ENCODE data around the gene ATP8B4.

Gene ATP8B4

DNA sequence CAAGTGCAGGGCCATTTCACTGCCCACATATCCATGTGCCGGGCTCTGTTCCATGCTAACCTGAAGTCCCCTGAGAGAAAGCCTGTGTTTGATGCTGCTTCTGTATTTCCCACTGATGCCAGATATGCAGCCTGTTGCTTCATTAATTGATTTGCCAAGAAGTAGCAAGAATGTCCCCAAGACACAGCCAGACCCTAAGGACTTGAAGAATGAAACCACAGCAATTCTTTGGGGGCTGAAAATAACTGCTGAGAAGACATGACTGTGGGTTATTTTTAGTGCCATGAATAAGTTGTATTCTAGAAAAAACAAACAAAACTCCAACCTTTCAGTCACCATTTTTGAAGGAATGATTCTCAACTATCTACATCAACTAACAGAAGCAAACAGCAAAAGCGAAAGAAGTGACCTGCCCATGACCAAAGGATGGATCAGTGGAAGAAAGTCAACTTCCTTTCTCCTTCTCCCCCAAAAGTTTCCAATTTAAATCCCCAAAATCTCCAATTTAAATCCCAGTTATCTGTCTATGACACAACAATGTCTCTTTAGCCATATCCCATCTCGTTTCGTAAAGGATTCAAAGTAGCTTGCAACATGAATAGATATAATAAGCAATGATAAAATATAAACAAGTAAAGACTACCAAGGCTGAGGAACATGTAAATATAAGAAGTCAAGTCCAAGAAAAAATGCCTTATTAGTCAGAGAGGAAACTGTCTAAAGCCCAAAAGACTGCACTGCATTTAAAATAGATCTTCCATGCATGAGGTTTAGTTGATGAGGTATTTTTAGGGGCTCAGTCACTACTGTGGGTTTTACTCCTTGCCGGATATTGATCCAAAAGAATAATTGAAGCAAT, 271.4 kb downstream of the ATP8B4 start:
- no peak for DNase-seq

DNA sequence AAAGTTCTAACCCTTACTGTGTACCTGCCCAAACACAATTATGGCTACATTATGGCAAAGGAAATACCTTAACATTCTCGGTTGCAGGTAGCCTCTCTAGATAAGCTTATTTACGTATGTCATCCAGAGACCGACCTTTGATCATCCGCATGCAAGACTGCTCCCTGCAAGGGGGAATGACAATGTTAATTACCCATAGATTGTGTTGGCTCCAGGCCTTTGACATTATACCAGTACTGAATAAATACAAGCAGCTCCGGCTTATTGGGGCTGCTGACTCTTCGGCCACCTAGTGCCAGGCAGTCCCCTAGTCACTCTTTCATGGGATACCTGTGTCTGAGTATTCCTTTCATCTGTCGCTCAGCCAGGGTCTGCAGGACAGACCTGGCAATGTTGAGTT, 274.6 kb downstream of the ATP8B4 start:
- no peak for DNase-seq

DNA sequence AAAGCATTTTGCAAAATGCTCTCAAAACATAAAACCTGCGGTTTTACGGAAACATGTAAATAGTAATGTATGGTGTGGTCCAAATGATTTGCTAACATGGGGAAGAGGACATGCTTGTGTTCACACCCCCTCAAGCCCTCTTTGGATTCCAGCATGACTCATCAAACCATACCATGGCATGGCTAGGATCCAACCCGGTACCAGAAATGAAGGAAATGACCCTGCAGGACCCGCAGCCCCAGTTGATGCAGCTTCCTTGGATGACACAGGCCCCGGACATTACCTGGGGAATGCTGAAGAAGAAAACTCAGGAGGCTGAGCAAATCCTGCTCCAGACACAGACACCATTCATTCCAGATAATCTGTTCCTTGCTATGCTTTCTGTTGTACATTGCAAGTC, 275.3 kb downstream of the ATP8B4 start:
- no peak for DNase-seq

DNA sequence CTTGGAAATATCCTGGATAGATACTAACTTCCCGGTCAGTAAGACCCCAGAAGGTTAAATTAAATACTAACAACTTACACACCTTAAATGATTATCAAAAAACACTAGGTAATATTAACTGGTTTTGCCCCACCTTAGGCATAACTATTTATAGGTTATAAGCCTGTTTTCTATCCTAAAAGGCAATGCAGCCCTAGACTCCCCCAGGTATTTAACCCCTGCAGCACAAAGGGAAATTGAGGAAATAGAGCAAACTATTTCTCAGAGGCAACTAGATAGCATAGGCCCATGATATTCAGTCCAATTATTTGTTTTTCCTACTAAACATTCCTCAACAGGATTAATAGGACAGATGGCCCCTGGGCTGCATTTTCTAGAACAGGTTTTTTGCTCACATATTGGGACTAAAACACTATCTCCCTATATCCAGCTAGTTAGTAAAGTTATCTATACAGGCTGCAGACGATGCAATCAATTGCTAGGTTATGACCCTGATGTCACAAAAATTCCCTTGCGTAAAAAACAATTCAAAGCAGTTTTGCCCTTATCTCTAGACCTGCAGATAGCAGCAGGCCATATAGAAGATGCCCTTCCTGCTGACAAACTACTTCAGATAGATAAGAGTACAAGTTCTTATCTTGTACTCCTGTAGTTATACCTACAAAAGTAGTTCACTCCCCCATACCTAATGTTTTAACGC, 276.9 kb downstream of the ATP8B4 start:
- DNase-seq, result no peak

DNA sequence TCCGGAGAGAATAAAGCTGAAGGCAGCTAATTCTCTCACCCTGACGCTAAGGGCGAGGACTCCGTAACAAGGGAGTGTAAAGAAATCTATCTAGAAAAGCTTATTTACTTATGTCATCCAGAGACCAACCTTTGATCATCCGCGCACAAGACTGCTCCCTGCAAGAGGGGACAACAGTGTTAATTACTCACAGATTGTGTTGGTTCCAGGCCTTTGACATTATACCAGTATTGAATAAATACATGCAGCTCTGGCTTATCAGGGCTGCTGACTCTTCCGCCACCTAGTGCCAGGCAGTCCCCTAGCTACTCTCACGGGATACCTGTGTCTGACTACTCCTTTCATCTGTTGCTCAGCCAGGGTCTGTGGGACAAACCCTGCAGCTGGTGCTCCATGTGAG, 286.5 kb downstream of the ATP8B4 start:
- no peak for DNase-seq

DNA sequence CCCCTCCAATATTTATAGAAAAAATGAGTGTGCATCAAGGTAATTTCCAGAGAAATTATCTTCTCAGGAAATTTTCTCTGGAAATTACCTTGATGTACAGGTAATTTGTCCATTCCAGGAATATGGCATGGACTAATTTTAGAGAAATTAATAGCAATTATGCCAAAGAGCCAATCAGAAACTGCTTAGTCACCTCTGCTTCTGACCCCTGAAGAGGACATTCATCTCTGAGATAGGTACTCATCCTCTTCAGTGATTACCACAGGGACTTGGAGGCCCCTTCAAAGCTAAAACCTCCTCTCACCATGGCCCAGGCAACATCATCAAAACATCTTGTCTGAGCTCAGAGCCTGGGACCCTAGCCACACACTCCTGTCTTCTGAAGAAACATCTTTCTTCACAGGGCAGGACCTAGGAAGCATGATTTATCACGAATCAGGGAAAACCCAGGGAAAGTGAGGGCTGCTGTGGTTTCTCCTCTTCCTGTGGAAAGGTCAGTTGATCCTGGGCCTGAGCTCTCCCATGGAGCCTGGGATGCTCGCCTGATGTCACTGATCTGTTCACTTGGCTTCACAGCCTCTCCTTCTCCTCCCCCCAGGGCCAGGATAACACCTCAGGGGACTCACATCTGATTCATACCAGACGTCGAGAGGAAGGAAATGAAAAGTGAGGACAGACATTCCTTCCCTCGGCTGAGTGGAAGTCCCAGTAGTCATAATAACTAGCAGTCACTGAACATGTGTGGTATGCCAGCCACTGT, 287.6 kb downstream of the ATP8B4 start:
- no peak for DNase-seq

DNA sequence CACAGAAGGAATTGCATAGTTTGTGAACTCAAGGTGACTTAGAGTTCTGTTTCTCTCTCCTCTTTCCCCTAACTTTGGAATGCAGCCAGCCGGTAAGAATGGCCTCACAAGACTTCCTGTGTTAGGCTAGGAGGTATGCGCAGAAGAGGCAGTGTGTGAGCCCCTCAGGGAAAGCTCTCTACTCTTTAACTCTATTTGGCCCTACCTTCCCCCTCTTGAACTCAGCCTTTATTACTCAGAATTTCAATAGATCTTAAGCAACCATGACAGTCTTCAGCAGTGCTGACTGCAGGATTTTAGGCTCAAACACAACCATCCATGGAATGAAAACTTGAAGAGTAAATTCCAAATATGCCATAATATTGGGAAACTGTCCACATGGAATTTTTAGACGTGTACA, 288.6 kb downstream of the ATP8B4 start:
- DNase-seq, result no peak

DNA sequence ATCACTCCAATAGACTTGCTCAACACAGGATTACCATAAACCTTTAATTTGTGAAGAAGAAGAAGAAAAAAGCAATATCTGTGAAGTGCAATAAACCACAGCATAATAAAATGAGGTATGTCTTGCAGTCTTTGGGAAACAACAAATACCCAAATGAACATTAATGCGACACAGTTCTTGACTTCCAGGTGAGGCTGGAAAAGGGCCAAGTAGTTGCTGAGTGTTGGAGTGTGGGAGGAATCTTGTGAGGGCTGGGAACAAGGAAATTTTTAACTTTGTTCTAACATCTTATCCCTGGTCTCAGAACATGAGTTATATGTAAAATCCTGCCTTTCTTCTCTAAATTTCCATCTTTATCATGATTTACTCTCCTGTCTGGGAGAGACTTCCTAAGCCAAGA, 291.7 kb downstream of the ATP8B4 start:
- no peak for DNase-seq

DNA sequence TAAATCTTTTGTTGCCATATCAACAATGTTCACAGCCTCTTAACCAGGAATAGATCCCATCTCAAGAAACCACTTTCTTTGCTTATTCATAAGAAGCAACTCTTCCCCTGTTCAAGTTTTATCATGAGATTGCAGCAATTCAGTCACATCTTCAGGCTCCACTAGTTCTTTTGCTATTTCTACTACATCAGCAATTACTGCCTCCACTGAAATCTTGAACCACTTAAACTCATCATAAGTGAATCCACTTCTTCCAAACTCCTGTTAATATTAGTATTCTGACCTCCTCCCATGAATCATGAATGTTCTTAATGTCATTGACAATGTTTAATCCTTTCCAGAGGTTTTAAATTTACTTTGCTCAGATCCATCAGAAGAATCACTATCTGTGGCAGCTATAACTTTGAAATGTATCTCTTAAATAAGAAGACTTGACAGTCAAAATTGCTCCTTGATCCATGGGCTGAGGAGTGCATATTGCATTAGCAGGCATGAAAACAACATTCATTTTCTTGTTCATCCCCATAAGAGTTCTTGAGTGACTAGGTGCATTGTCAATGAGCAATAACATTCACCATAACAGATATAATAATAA, 292.3 kb downstream of the ATP8B4 start:
- DNase-seq, result no peak

DNA sequence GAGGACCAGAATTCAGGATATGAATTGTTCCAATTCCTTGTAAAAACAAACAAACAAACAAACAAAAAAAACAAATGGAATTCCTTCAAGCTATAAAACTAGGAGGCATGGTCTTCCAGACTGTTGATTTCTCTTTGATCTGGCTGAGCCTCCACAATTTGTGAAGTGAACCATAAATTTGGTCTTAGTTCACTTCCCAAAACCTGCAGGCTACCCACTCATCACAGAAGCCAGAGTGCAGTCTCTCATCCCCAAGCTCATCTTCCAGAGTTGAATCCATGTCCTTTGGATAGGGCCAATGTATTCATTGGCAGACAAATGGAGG, 294.3 kb downstream of the ATP8B4 start:
- no peak for DNase-seq

DNA sequence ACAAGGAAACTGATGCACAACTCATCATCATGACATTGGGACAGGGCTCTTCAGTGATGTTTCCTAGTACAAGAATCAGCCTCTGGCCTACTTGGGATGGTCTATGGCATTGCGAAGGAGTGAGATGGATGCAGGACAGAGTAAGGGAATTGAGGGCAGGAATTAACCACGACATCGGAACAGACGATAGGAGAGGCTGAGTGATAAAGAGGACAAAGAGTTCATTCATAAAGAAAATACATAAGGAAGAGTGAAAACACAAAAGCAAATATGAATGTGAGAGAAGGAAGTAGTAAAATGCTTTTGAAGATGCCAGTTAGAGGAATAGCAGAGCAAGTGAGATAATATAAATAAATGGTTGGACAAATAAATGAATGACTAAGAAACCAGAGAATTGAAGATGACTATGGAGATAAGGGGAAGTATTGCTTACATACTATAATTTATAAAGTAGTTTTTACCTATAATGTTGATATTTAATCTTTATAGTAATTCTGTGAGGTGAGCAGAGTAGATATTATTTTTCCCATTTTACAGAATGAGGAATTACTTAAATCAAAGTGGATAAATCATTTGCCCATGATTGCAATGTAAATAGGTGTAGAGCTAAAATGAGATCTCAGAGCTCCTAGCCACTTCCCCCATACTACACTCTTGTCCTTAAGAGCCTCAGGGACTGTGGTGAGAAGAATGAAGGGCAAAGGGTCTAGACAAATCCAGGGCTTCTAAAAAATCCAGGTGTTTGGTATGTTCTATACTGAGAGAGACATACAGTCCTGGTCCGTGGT, 294.9 kb downstream of the ATP8B4 start:
- no peak for DNase-seq

DNA sequence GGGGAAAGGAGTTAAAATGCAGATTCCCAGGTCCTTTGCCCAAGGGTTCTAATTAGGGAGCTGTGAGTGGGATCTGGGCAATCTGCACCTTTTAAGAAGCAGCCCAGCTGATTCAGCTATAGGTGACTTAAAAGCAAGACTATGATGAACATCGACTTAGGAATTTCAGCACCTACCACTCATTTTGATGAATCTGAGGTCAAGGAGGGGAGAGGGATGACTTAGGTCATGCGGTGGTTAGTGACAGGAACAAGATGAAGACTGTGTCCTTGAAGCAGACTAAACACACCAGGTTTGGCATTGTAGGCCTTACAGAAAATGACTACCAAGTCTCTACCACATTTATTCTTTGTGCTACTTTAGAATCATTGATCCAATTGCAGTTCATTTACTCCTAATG, 301.9 kb downstream of the ATP8B4 start:
- no peak for DNase-seq

DNA sequence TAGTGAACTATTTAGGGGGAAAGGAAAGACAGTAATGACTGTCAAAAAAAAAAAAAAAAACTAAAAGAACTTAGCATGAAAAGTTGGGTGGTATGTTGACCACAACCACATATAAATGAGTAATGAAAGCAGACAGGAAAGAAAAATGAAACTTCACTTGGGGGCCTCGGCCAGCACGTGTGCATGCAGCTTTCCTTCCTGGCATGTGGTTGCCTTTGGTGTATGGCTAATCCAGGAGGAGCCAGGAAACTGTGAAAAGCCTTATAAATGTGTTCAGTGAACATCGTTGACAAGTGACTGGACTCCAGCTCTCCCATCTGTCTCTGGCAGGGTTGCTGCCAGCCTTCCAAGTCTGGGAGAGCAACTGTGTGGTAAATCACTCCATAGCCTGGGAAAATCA, 303.1 kb downstream of the ATP8B4 start:
- no peak for DNase-seq

DNA sequence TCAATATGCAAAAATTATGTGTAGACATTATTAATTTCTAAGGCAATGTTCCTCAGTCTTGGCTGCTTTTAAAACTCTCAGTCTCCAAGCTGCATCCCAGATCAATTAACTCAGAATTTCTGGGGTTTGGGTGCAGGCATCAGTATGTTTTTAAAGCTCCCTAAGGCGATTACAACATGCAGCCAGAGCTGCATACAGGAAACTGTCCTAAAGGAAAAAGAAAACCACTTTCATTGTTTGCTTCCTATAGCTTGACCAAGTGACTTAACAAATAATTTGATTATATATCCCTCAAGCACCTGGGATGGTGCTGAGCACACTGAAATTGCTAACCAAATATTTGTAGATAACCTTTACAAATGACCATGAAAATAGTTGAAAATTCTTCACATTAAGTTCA, 303.5 kb downstream of the ATP8B4 start:
- no peak for DNase-seq

DNA sequence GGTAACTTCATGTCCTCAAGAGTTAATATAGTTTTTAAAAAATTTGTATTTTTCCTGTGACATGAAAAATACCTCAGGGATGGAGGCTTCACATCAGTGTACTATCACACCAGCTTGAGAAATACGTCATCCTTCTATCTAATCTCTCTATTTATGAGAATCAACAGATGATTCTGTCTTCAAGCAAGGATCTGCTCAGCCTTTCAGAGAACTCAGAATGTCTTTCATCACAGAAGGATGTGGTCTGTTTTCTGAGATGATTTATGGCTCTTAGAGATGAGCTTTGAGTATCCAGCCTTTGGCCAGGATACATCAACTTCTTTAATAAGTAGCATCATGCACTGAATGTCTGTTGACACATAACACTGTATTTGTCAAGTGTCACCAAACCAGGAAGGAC, 304.3 kb downstream of the ATP8B4 start:
- no peak for DNase-seq

DNA sequence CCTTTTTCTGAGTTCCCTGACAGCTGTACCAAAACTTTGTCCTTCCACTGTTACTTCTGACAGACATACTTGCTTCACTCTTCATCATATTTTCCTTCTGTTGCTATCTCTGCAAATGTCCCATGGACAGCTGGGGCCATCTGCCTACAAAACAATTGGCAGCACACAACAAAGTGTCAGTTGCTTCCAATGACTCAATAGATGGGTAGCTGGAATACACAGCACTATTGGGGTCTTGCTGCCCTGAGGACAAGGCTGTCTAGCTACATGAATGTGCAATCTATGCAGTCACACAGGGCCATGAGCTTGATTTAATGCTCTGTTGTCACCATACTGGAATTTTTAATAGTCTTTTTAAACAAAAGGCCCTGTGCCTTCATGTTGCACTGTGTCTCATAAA, 305.4 kb downstream of the ATP8B4 start:
- DNase-seq, result no peak

DNA sequence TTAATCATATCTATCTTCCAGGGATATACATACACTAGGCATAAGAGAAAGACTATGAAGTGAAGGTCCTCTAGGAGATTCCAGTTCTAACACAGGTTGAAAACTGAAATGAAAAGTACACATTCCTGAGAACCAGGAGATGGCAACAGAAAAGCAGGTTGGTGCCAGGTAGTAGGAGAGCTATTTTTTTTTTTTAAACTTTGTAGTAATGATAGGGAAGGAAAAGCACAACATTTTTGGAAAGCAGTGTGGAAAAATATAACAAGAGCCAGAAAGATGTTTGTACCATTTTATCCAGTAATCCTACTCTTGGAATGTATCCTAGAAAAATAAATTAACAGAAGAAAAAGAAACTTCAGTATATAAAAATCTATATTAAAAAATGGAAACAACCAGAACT, 308.3 kb downstream of the ATP8B4 start:
- DNase-seq, result no peak

DNA sequence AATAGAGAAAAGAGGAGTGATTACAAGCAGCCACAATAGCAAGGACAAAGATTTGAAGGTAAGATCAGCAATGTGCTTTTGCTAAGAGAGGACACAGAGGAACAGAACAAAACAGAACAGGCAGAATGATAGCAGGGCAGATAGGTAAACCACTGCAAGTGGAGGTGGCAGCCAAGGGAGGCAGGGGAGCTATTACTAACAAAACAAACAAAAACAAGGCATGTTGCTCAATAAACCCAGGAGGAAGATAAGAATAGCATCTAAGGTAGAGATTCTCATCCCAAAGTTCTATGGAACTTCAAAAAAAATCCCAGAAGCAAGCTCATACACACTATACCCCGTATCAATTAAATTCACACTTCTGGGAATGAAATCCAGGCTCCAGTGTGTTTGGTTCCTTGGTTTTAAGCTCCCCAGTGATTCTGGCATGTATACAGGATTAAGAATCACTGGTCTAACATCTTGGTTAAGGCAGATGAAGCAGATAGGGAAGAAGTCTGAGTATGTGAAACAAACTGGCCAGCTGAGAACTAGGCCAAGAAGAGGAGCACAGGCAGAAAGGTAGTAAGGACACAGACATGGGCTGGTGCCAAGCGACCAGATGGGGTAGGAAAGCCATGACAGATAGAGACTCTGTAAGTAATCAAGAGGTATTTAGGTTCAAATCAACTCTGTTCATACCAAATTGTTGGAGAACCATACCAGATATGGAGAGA, 309.0 kb downstream of the ATP8B4 start:
- DNase-seq, result no peak

DNA sequence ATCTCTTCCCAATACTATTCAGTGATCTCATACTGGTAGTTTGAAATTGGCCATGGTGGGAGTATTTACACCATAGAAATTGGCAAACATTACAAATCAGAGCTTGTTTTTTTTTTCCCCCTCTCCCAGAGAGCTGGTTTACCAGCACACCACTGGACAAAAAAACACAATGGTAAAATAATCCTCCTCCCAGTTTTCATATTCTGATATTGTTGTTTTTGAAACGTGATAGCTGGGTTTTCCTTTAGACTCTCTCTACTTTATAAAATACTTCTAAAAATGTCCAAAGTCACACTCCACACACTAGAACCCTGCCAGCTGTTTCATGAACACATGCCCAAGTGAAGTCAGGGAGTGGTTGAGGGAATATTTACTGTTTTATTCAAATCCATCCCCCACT, 310.7 kb downstream of the ATP8B4 start:
- no peak for DNase-seq

Data from CD4-positive, alpha-beta T cell treated with Interleukin-10 for 1 hour (primary cell).